Measurements from ENCODE around the gene SLFN11. TPM values are rescaled to one million over a fixed set of nuclear protein-coding genes. Genes with fewer than 3 reads are reported as not detected.
A peak's percentile ranks its signal among the peaks of the same experiment; 100 is the strongest.
"Not testable (repeated sequence)": the region's sequence is repeated elsewhere in the genome, so short reads cannot be mapped to it uniquely, and the experiment has no call there.

Gene SLFN11
- total and polyA plus RNA-seq, 8 donors: 9.8 to 92.7 (median 25.1) TPM

GRCh38 chr17:35337364-35337763 lies 36.1 kb downstream of the SLFN11 start:
- peaks cover 0 to 3% of the 10 kb centered on the region in 2 donors for H3K9me3 ChIP-seq
- TF ChIP-seq, protein P1, sequence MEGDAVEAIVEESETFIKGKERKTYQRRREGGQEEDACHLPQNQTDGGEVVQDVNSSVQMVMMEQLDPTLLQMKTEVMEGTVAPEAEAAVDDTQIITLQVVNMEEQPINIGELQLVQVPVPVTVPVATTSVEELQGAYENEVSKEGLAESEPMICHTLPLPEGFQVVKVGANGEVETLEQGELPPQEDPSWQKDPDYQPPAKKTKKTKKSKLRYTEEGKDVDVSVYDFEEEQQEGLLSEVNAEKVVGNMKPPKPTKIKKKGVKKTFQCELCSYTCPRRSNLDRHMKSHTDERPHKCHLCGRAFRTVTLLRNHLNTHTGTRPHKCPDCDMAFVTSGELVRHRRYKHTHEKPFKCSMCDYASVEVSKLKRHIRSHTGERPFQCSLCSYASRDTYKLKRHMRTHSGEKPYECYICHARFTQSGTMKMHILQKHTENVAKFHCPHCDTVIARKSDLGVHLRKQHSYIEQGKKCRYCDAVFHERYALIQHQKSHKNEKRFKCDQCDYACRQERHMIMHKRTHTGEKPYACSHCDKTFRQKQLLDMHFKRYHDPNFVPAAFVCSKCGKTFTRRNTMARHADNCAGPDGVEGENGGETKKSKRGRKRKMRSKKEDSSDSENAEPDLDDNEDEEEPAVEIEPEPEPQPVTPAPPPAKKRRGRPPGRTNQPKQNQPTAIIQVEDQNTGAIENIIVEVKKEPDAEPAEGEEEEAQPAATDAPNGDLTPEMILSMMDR (IDR thresholded peaks at IDR 0.05): no peak

GRCh38 chr17:35333578-35333977 lies 39.8 kb downstream of the SLFN11 start:
- DNase-seq; intact Hi-C loops (cut with DNase I); ATAC-seq: not testable (repeated sequence)

More at GRCh38 chr17:35337364-35337763, 36.1 kb downstream of the SLFN11 start:
- Histone ChIP-seq H3K4me3 (no peak overlapping the region), H3K36me3 (no peaks in the 10 kb centered on the region), H3K4me1 (peaks cover 0 to 6% of the 10 kb centered on the region in 2 donors), H3K27ac (no peak overlapping the region), H3K27me3 (no peaks in the 10 kb centered on the region)
- ATAC-seq (no peak), DNase-seq (no peak)
- intact Hi-C loops (cut with DNase I): no loop called here

GRCh38 chr17:35322749-35323148 lies 50.7 kb downstream of the SLFN11 start:
- DNase-seq (no peak), ATAC-seq (no peak)
- Histone ChIP-seq H3K4me3 (no peak overlapping the region), H3K27me3 (no peaks in the 10 kb centered on the region), H3K27ac (no peak overlapping the region), H3K36me3 (no peaks in the 10 kb centered on the region), H3K9me3 (peaks cover 0 to 8% of the 10 kb centered on the region in 2 donors), H3K4me1 (no peaks in the 10 kb centered on the region)
- TF ChIP-seq, protein P1 (IDR thresholded peaks at IDR 0.05): no peak
- intact Hi-C loops (cut with DNase I): no loop called here

More at GRCh38 chr17:35333578-35333977, 39.8 kb downstream of the SLFN11 start:
- H3K9me3 ChIP-seq, H3K27ac ChIP-seq, H3K36me3 ChIP-seq, H3K27me3 ChIP-seq, H3K4me1 ChIP-seq, H3K4me3 ChIP-seq: not testable (repeated sequence)

DNA sequence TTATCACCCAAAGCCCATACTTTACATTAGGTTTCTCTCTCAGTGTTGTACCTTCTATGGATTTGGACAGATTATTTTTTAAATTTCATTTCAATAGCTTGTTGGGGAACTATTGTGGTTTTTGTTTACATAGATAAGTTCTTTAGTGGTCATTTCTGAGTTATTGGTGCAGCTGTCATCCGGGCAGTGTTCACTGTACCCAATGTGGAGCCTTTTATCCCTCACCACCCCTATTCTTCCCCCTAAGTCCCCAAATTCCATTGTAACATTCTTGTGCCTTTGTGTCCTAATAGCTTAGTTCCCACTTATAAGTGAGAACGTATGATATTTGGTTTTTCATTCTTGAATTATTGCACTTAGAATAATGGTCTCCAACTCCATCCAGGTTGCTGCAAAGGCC lies 57.5 kb downstream of the SLFN11 start:
- Histone ChIP-seq H3K9me3 (no peaks in the 10 kb centered on the region), H3K4me1 (peaks cover 5 to 30% of the 10 kb centered on the region in 2 donors), H3K4me3 (no peak overlapping the region), H3K27me3 (peaks cover 0 to 12% of the 10 kb centered on the region in 2 donors), H3K27ac (no peak overlapping the region), H3K36me3 (no peaks in the 10 kb centered on the region)
- DNase-seq (no peak), ATAC-seq (no peak)
- intact Hi-C loops (cut with DNase I): no loop called here
- TF ChIP-seq, protein P1 (IDR thresholded peaks at IDR 0.05): no peak

DNA sequence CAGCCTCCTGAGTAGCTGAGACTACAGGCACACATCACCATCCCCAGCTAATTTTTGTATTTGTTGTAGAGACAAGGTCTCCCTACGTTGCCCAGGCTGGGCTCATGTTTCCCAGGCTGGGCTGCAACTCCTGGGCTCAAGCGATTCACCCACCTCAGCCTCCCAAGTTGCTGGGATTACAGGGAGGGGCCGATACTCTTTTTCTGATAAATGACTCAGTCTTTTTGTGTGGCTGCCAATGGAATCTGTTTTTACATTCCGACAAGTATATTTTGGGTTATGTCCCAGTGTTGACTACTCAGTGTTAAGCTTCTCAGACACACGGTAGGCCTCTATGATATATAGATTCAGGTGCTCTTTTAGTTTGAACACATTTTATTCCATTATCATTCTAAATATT lies 58.1 kb downstream of the SLFN11 start:
- peak overlapping the region in 1 of 2 donors; percentile 46 for H3K27ac ChIP-seq
- intact Hi-C loops (cut with DNase I): no loop called here
- H3K9me3 ChIP-seq: no peaks in the 10 kb centered on the region
- DNase-seq (peak in 1 of 4 donors; percentile 12), ATAC-seq (peak; percentile 38)
- no peaks in the 10 kb centered on the region for H3K36me3 ChIP-seq
- H3K27me3 ChIP-seq: peaks cover 0 to 12% of the 10 kb centered on the region in 2 donors
- TF ChIP-seq, protein P1 (IDR thresholded peaks at IDR 0.05): no peak
- peaks cover 5 to 30% of the 10 kb centered on the region in 2 donors for H3K4me1 ChIP-seq
- no peak overlapping the region for H3K4me3 ChIP-seq

Data from left lung (tissue), 10 donors.